HG03558 (cell line): ENCODE measurements around the gene SRPK2.

Source experiments
- ATAC-seq: cut with Tn5 transposase; IDR thresholded peaks from one replicate; pipeline ENCODE4 v1.9.1; 2021; ENCODE audit warnings: moderate number of reproducible peaks; ENCODE audit not compliant: unreplicated experiment; ENCODE audit errors: extremely low read depth

The SRPK2 gene

GRCh38 chr7:105156731-105157130 is 232.0 kb downstream of the SRPK2 start:
- ATAC-seq = no peak

GRCh38 chr7:105154084-105154483 is 234.6 kb downstream of the SRPK2 start:
- no peak for ATAC-seq

GRCh38 chr7:105153531-105153930 is 235.2 kb downstream of the SRPK2 start:
- no peak for ATAC-seq

DNA sequence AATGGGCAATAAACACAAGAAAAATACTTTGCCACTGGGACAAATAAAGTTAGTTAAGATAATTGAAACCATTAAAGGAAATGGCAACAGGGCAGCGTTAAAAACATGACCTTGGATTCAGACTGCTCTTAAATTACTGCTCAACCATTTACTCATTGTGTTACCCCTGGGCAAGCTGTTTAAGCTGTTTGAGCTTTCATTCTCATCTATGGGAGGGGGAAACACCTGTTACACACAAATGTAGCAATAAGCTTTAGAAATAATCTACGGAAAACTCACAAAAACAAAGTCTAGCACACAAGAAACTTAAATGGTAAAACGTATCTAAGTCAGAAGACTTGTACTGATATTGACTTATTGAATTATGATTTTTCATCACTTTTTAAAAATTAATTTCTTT is 237.6 kb downstream of the SRPK2 start:
- no peak for ATAC-seq

DNA sequence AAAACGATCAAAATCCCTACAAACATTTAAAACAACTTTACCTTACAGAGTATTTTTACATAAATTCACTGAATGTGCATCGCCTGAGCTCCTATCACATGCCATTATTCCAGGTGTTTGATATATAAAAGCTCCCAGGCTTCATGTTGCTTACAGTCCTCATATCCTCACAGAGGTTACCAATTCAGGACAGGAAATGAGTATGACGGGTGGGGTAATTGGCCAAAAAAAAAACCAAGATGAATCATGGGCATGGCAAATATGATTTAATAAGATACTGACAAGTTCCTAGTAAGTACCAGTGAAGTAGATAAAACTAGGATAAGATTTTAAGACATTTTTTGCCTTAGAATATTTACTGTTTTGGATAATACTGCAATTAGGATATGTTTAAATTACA is 238.9 kb downstream of the SRPK2 start:
- ATAC-seq = no peak

DNA sequence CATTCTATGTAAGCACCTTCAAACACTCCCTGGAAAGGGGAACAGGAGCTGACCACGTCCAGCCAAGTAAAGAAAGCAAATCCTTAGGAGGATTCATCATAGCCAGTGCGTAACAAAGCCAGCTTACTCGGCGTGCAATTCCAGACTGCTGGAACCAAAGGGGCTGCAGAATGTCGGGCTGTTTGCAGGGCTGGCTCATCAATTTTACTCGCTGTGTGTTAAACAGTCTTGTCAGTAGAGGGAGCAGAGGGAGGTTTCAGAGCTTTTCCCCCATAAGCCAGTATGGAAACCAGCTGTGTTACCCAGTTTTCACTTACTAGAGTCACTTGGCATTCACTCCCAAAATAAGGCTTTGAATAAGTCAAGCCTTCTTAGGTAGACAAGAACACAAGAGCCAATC is 247.7 kb downstream of the SRPK2 start:
- ATAC-seq = no peak

DNA sequence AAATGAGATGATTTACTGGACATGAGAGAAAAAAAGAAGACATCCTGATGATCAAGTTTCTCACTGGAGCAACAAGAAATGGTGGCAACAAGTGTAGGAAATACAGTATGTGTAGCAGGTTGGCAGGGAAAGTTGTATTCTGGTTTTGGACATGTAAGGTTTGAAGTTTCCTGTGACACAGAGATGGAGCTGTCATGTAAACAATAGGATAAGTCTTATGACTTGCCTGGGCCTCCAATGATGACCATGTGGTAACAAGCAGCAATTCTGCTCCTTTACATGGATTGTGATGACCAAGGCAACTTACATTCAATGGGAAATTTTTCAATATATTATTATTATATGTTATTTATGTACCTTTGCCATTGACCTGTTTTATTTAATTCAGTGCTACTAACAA is 249.3 kb downstream of the SRPK2 start:
- no peak for ATAC-seq

DNA sequence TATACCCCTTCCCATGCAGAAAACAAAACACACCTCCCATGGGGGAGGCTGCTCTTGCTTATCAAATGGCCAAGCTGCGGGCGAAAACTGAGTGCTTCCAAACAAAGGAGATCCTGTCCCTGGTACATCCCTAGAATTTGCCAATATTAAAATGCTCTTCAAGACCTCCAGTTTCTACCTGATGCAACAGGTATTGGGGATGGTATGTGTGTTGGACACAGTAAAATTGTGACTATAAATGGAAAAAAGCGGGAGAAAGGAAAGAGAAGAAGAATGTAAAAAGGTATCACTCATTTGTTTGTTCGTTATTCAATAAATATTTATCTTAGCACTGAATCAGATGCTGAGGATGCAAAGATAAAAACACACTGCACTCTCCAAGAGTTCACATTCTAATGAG is 250.8 kb downstream of the SRPK2 start:
- ATAC-seq = no peak

- no peak for ATAC-seq
Observed at GRCh38 chr7:105136221-105136620, 252.5 kb downstream of the SRPK2 start.

DNA sequence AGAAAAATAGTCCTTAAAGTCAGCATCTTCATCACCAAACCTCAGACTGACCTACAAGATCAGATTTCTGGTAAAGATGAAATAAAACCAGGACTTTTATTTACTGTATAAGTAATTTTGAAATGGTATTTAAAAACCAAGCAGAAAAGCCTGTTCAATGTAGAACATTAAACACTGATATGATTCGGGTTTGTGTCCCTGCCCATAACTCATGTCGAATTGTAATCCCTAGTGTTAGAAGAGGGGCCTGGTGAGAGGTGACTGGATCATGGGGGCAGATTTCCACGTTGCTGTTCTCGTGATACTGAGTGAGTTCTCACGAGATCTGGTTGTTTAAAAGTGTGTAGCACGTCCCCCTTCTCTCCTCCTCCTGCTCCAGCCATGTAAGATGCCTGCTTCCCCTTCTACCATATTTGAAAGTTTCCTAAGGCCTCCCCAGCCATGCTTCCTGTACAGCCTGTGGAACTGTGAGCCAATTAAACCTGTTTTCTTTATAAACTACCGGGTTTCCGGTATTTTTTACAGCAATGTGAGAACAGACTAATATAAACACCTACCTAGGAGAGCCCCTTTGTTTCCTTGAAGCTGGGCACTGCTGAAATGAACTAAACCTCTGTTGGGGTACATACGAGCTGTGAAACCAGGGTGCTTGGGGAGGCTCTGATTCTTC is 254.6 kb downstream of the SRPK2 start:
- ATAC-seq = no peak

GRCh38 chr7:105133358-105133757 is 255.4 kb downstream of the SRPK2 start:
- no peak for ATAC-seq

GRCh38 chr7:105132835-105133234 is 255.9 kb downstream of the SRPK2 start:
- ATAC-seq = no peak

- ATAC-seq = no peak
Observed at GRCh38 chr7:105132335-105132734, 256.4 kb downstream of the SRPK2 start.

- ATAC-seq = no peak
Observed at GRCh38 chr7:105131890-105132289, 256.8 kb downstream of the SRPK2 start.

GRCh38 chr7:105131033-105131656 is 257.6 kb downstream of the SRPK2 start:
- no peak for ATAC-seq

- ATAC-seq = no peak
Observed at GRCh38 chr7:105130580-105130979, 258.1 kb downstream of the SRPK2 start.

GRCh38 chr7:105130048-105130447 is 258.7 kb downstream of the SRPK2 start:
- no peak for ATAC-seq

DNA sequence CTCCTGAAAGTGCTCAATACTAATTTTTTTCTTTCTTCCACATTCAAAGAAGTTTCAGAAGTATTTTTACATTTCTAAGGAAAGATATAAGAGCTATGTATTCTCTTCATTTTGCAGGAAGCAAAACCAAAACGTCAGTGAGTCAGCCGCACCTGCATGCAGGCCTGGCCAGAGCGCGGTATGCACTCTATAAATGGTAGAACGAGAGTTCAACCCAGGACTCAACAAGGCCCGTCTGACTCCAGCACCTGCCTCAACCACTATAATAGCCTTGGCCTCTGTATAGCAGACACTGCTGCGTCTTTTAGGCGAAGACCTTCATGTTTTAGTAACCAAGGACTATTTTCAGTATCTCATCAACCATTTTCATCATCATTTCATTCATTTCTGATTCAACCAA is 261.5 kb downstream of the SRPK2 start:
- no peak for ATAC-seq

DNA sequence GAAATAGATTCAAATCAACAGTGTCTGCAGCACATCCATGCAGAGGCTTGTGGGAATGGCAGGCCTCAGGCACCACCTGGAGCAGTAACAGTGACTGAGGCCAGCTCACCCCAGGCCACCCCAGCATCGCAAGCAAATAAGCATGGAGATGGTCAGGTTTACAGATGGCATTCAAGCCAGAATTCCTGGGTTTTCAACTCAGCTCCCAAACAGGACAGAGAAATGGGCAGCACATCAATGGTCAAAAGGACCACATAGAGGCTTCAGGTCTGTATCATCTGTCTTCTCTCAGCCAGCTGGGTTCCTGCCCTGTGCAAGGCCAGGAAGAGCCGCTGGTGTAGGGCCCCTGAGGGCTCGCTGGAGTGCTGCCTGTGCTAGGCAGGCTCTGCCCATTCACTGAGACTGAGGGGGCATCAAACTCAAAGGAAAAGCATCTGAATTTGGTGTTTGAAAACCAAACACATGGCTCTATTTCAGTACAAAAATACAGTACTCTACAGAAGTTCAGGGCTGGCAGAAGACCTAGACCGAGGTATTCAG is 262.2 kb downstream of the SRPK2 start:
- no peak for ATAC-seq

DNA sequence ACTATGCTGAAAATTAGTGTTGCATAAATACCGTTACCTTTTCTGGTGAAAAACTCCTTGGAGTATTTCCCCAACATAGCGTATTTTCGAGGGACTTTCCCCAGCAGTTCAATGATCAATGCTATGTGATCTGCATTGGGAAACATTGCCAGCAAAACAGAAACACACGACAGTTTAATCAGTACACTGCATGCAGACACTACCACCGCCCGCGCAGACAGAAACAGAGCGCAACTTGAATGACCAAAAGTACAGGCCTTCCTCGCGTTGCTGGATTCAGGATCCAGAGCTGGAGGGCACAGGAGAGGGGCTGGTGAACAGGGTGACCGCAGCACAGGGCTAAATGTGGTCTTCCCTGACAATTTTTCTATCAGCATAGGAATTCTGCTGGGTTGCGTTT is 263.0 kb downstream of the SRPK2 start:
- no peak for ATAC-seq

DNA sequence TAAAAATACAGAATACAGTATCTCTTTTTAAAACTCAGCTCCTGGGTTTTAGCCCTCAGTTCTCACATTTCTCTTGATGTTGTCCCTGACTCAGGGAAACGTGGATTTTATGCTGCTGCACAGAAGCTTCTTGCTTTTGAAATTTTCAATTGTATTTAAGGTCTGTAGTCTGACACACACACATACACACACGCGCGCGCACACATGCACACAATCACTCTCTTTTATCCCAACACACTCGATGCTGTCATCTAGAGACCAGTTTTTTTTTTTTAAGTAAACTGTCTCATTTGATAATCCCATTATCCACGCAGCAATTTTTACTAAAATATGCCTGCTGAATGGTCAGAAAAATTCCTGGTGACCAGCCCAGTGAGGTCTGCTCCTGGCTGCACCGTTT is 266.1 kb downstream of the SRPK2 start:
- ATAC-seq = no peak
